OCI-LY3 (cell line): ENCODE results near the gene TK1.
A peak's percentile ranks its signal among the peaks of the same experiment; 100 is the strongest.

ENCODE experiments used
- H2AFZ ChIP-seq: fragments of 200-600, 300-600 bp; shearing (Covaris generic); 2 replicates; pipeline ENCODE4 v1.6.0; 2014; ENCODE audit warnings: antibody characterized with exemption, low read depth, low read length
- H3K27ac ChIP-seq: fragments of 200-600, 300-600 bp; sonication (generic); 2 replicates; pipeline ENCODE4 v1.5.1; 2014; ENCODE audit warnings: mild to moderate bottlenecking, low read length, moderate library complexity, mixed read lengths
- H3K27me3 ChIP-seq: fragments of 200-600, 300-600 bp; sonication (generic); 2 replicates; pipeline ENCODE4 v1.6.1; 2014; ENCODE audit warnings: low read depth, low read length, mixed read lengths
- H3K36me3 ChIP-seq: fragments of 200-600, 300-600 bp; sonication (generic); replicated peaks from 2 replicates; pipeline ENCODE3; 2014; ENCODE audit warnings: low read depth, low read length, mixed read lengths
- H3K4me1 ChIP-seq: fragments of 300-600, 200-600 bp; sonication (generic); 2 replicates; pipeline ENCODE4 v1.6.1; 2014; ENCODE audit warnings: low read length, mixed read lengths
- H3K4me2 ChIP-seq: fragments of 200-600, 300-600 bp; sonication (generic); 2 replicates; pipeline ENCODE4 v1.6.1; 2014; ENCODE audit warnings: low read length, mixed read lengths
- H3K4me3 ChIP-seq: fragments of 300-600, 200-600 bp; sonication (generic); 2 replicates; pipeline ENCODE4 v1.5.1; 2014; ENCODE audit warnings: antibody characterized with exemption, mild to moderate bottlenecking, low read length, moderate library complexity
- H3K79me2 ChIP-seq: fragments of 300-600, 200-600 bp; shearing (Covaris generic); 2 replicates; pipeline ENCODE4 v1.6.1; 2014; ENCODE audit warnings: mild to moderate bottlenecking, low read length, mixed read lengths
- H3K9ac ChIP-seq: fragments of 300-600, 200-600 bp; shearing (Covaris generic); 2 replicates; pipeline ENCODE4 v1.6.0; 2014; ENCODE audit warnings: mild to moderate bottlenecking, low read length, moderate library complexity
- H3K9me3 ChIP-seq: fragments of 200-600, 300-600 bp; shearing (Covaris generic); 2 replicates; pipeline ENCODE4 v1.6.1; 2014; ENCODE audit warnings: low read length, mixed read lengths; ENCODE audit not compliant: insufficient read depth
- H4K20me1 ChIP-seq: fragments of 200-600, 300-600 bp; sonication (generic); 2 replicates; pipeline ENCODE4 v1.6.1; 2016; ENCODE audit warnings: low read length, mixed read lengths; ENCODE audit not compliant: insufficient read depth
- EZH2phosphoT487 ChIP-seq: fragments of 200-600 bp; shearing (Covaris generic); IDR thresholded peaks from 2 replicates; pipeline ENCODE4 v1.6.1; 2018; ENCODE audit warnings: antibody characterized with exemption, mixed run types, low read depth
- TF ChIP-seq, protein P1 (sequence below): fragments of 200-600, 300-600 bp; sonication (generic); IDR thresholded peaks from 2 replicates; pipeline ENCODE4 v1.5.1; 2014; ENCODE audit warnings: antibody characterized with exemption, low read length, low read depth

The TK1 gene

DNA sequence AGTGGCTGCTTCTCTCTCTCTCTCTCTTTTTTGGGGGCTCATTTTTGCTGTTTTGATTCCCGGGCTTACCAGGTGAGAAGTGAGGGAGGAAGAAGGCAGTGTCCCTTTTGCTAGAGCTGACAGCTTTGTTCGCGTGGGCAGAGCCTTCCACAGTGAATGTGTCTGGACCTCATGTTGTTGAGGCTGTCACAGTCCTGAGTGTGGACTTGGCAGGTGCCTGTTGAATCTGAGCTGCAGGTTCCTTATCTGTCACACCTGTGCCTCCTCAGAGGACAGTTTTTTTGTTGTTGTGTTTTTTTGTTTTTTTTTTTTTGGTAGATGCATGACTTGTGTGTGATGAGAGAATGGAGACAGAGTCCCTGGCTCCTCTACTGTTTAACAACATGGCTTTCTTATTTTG lies 36.9 kb upstream of the TK1 start:
- H3K36me3 ChIP-seq = peaks cover 45% of the 10 kb centered on the region
- H3K9me3 ChIP-seq = no peaks in the 10 kb centered on the region
- no peaks in the 10 kb centered on the region for H4K20me1 ChIP-seq
- no peak overlapping the region for H3K27ac ChIP-seq
- TF ChIP-seq, protein P1, sequence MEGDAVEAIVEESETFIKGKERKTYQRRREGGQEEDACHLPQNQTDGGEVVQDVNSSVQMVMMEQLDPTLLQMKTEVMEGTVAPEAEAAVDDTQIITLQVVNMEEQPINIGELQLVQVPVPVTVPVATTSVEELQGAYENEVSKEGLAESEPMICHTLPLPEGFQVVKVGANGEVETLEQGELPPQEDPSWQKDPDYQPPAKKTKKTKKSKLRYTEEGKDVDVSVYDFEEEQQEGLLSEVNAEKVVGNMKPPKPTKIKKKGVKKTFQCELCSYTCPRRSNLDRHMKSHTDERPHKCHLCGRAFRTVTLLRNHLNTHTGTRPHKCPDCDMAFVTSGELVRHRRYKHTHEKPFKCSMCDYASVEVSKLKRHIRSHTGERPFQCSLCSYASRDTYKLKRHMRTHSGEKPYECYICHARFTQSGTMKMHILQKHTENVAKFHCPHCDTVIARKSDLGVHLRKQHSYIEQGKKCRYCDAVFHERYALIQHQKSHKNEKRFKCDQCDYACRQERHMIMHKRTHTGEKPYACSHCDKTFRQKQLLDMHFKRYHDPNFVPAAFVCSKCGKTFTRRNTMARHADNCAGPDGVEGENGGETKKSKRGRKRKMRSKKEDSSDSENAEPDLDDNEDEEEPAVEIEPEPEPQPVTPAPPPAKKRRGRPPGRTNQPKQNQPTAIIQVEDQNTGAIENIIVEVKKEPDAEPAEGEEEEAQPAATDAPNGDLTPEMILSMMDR = no peak
- no peak for TF ChIP-seq EZH2phosphoT487
- H3K4me1 ChIP-seq = peaks cover 9% of the 10 kb centered on the region
- no peaks in the 10 kb centered on the region for H3K79me2 ChIP-seq
- H2AFZ ChIP-seq = no peak overlapping the region
- no peak overlapping the region for H3K9ac ChIP-seq
- no peak overlapping the region for H3K4me3 ChIP-seq
- no peaks in the 10 kb centered on the region; the same call in 1 of the 2 replicates for H3K27me3 ChIP-seq
- no peak overlapping the region for H3K4me2 ChIP-seq

DNA sequence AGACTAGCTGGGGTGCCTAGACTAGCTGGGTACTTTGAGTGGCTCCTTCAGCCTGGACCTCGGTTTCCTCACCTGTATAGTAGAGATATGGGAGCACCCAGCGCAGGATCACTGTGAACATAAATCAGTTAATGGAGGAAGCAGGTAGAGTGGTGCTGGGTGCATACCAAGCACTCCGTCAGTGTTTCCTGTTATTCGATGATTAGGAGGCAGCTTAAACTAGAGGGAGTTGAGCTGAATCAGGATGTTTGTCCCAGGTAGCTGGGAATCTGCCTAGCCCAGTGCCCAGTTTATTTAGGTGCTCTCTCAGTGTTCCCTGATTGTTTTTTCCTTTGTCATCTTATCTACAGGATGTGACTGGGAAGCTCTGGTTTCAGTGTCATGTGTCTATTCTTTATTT lies 36.2 kb upstream of the TK1 start:
- Histone ChIP-seq H3K36me3 (peaks cover 45% of the 10 kb centered on the region), H3K79me2 (no peaks in the 10 kb centered on the region), H3K4me3 (no peak overlapping the region), H2AFZ (no peak overlapping the region), H3K9me3 (no peaks in the 10 kb centered on the region), H3K27me3 (no peaks in the 10 kb centered on the region; the same call in 1 of the 2 replicates), H3K27ac (no peak overlapping the region), H3K4me1 (peaks cover 9% of the 10 kb centered on the region), H3K9ac (no peak overlapping the region), H3K4me2 (no peak overlapping the region), H4K20me1 (no peaks in the 10 kb centered on the region)
- TF ChIP-seq EZH2phosphoT487 = no peak
- TF ChIP-seq, protein P1 = no peak

DNA sequence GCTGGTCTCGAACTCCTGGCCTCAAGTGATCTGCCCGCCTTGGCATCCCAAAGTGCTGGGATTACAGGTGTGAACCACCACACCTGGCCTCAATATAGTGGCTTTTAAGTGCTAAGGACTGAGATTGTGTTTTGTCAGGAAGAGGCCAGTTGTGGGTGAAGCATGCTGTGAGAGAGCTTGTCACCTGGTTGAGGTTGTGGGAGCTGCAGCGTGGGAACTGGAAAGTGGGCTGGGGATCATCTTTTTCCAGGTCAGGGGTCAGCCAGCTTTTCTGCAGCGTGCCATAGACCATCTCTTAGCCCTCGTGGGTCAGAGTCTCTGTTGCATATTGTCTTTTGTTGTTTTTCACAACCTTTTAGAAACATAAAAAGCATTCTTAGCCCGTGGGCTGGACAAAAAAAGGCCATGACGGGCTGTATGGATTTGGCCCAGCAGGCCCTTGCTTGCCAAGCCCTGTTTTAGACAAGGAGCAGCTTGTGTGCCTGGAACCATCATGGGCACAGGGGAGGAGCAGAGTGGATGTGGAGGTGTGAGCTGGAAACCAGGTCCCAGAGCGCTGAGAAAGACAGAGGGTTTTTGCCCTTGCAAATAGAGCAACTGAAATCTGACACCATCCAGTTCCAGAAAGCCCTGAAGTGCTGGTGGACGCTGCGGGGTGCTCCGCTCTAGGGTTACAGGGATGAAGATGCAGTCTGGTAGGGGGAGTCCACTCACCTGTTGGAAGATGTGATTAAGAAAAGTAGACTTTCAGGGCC lies 32.7 kb upstream of the TK1 start:
- H4K20me1 ChIP-seq = no peaks in the 10 kb centered on the region
- H3K27ac ChIP-seq = no peak overlapping the region
- no peak overlapping the region for H3K4me2 ChIP-seq
- no peaks in the 10 kb centered on the region for H3K27me3 ChIP-seq
- H3K36me3 ChIP-seq = peaks cover 51% of the 10 kb centered on the region
- no peak overlapping the region for H2AFZ ChIP-seq
- H3K4me3 ChIP-seq = no peak overlapping the region
- peaks cover 10% of the 10 kb centered on the region for H3K4me1 ChIP-seq
- H3K79me2 ChIP-seq = peaks cover 22% of the 10 kb centered on the region
- no peaks in the 10 kb centered on the region for H3K9me3 ChIP-seq
- H3K9ac ChIP-seq = no peak overlapping the region
- no peak for TF ChIP-seq EZH2phosphoT487
- TF ChIP-seq, protein P1 = no peak

DNA sequence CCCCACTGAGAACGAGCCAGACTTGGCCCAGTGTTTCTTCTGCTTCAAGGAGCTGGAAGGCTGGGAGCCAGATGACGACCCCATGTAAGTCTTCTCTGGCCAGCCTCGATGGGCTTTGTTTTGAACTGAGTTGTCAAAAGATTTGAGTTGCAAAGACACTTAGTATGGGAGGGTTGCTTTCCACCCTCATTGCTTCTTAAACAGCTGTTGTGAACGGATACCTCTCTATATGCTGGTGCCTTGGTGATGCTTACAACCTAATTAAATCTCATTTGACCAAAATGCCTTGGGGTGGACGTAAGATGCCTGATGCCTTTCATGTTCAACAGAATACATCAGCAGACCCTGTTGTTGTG lies 27.8 kb upstream of the TK1 start:
- peaks cover 27% of the 10 kb centered on the region for H3K79me2 ChIP-seq
- peak overlapping the region; percentile 90 for H3K4me2 ChIP-seq
- H3K27ac ChIP-seq = peak overlapping the region; percentile 61
- TF ChIP-seq, protein P1 = no peak
- TF ChIP-seq EZH2phosphoT487 = no peak
- peak overlapping the region; percentile 94 for H3K4me3 ChIP-seq
- no peaks in the 10 kb centered on the region for H4K20me1 ChIP-seq
- peak overlapping the region; percentile 36; the same call in 1 of the 2 replicates for H2AFZ ChIP-seq
- H3K9ac ChIP-seq = peak overlapping the region; percentile 96
- H3K9me3 ChIP-seq = no peaks in the 10 kb centered on the region
- peaks cover 11% of the 10 kb centered on the region for H3K4me1 ChIP-seq
- no peaks in the 10 kb centered on the region for H3K27me3 ChIP-seq
- peaks cover 22% of the 10 kb centered on the region for H3K36me3 ChIP-seq
